ENCODE data around the gene ABTB1. TPM values are rescaled to one million over a fixed set of nuclear protein-coding genes. Genes with fewer than 3 reads are reported as not detected.

Gene ABTB1
- polyA plus RNA-seq, 1 of the 3 experiments (the other 2 are of a cell fraction): 30.8 TPM

DNA sequence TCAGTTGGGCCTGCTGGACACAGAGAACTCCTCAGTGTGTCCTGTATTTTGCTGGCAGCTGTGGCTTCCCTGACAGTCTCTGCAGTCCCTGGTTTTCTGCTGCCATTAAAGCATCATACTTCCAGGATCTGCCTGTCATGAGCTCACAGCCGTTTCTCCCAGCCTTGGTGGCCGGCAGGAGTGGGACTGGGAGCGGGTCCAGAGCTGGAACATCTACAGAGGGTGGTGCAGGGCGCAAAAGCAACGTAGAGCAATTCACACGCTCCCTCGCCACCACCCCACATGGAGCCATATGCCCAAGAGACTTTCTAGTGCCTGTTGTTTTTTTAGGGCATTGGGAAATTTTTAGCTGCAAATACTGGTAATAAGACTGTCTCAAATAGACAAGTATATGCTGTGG, 33.6 kb downstream of the ABTB1 start:
- Histone ChIP-seq H3K9me2 (no peaks in the 10 kb centered on the region), H3K9me3 (no peaks in the 10 kb centered on the region), H3K36me3 (replicated peaks in 1 of 2; ENCODE audit: control insufficient read depth in 1 of 2, insufficient read depth in 2 of 2, low read length in 1 of 2) (no peaks in the 10 kb centered on the region), H3K4me1 (ENCODE audit: control insufficient read depth in 1 of 2, insufficient read depth in 2 of 2, low read depth in 1 of 2, low read length in 1 of 2) (peaks cover 0 to 38% of the 10 kb centered on the region in 2 experiments; a peak in 1 of 4 replicates), H3K4me2 (no peak overlapping the region), H3K27ac (ENCODE audit: low read depth in 2 of 2, low read length in 1 of 2) (peak overlapping the region in 1 of 2 experiments; percentile 60; a peak in 1 of 4 replicates), H3F3A (replicated peaks; ENCODE audit: insufficient read depth) (no peaks in the 10 kb centered on the region), H3K4me3 (ENCODE audit: low read depth in 2 of 2, low read length in 1 of 2) (no peak overlapping the region), H3K9ac (no peak overlapping the region), H3K27me3 (ENCODE audit: insufficient read depth) (no peaks in the 10 kb centered on the region), H2AFZ (ENCODE audit: low read depth) (no peak overlapping the region), H3K79me2 (ENCODE audit: insufficient read depth) (no peaks in the 10 kb centered on the region), H4K20me1 (ENCODE audit: insufficient read depth) (no peaks in the 10 kb centered on the region)
- TF ChIP-seq SMC3 (IDR thresholded peaks at IDR 0.05; ENCODE audit: low read depth, low read length) (no peak), RCOR1 (IDR thresholded peaks at IDR 0.05; ENCODE audit: low read length) (no peak), TAF1 (IDR thresholded peaks at IDR 0.05; ENCODE audit: borderline replicate concordance, low read depth, low read length) (no peak), POLR2AphosphoS5 (IDR thresholded peaks at IDR 0.05; ENCODE audit: low read depth, low read length) (no peak), YY1 (IDR thresholded peaks at IDR 0.05; ENCODE audit: low read depth) (no peak), TEAD4 (IDR thresholded peaks at IDR 0.05; ENCODE audit: borderline replicate concordance, insufficient read depth) (no peak)
- TF ChIP-seq, protein P1, sequence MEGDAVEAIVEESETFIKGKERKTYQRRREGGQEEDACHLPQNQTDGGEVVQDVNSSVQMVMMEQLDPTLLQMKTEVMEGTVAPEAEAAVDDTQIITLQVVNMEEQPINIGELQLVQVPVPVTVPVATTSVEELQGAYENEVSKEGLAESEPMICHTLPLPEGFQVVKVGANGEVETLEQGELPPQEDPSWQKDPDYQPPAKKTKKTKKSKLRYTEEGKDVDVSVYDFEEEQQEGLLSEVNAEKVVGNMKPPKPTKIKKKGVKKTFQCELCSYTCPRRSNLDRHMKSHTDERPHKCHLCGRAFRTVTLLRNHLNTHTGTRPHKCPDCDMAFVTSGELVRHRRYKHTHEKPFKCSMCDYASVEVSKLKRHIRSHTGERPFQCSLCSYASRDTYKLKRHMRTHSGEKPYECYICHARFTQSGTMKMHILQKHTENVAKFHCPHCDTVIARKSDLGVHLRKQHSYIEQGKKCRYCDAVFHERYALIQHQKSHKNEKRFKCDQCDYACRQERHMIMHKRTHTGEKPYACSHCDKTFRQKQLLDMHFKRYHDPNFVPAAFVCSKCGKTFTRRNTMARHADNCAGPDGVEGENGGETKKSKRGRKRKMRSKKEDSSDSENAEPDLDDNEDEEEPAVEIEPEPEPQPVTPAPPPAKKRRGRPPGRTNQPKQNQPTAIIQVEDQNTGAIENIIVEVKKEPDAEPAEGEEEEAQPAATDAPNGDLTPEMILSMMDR (IDR thresholded peaks at IDR 0.05): no peak
- CTCF ChIA-PET: interaction anchor here (0.7 to 2.0 kb wide), 5 partner anchors 7 to 16 kb away, joined by 3 to 6 read pairs (median 3); no protein-coding TSS in a partner anchor
- DNase-seq: no peak
- POLR2A ChIA-PET: interaction anchor here (0.9 kb wide), 1 partner anchor 9 kb away, joined by 3 read pairs; no protein-coding TSS in a partner anchor
- WGBS (ENCODE audit: low lambda C conversion rate): 78% methylated on average over 7 of the region's 7 CpGs

DNA sequence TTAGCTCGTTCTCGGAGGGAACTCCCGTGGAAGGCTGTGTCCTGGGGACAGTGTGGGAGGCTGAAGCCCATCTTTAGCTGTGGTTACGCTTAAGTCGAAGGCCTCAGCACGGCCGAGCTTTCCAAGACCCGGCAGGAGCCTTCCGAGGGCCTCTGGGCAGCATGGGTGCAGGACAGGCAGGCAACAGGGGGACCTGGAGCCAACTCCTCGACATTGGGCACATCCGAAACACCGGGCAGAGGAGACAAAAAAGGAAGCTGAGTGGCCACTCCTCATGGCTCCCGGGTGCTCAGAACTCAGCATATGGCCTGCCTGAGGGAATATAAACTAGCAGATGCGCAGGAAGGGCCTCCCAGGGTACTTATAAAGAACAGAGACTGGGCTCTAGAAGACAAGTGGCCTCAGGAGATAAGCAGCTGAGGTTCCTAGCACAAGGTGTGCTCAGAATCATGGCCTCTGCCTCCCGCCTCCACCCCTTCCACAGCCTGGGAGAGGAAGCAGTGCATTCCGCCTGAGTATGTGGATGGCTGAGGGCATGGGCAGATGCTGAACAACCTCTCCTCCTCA, 34.1 kb downstream of the ABTB1 start:
- Histone ChIP-seq H3K9me2 (no peaks in the 10 kb centered on the region), H3K36me3 (replicated peaks in 1 of 2; ENCODE audit: control insufficient read depth in 1 of 2, insufficient read depth in 2 of 2, low read length in 1 of 2) (no peaks in the 10 kb centered on the region), H3K9me3 (no peaks in the 10 kb centered on the region), H3K4me3 (ENCODE audit: low read depth in 2 of 2, low read length in 1 of 2) (no peak overlapping the region), H3F3A (replicated peaks; ENCODE audit: insufficient read depth) (no peaks in the 10 kb centered on the region), H2AFZ (ENCODE audit: low read depth) (no peak overlapping the region), H3K4me2 (no peak overlapping the region), H3K4me1 (ENCODE audit: control insufficient read depth in 1 of 2, insufficient read depth in 2 of 2, low read depth in 1 of 2, low read length in 1 of 2) (peaks cover 0 to 37% of the 10 kb centered on the region in 2 experiments; a peak in 1 of 4 replicates), H3K27ac (ENCODE audit: low read depth in 2 of 2, low read length in 1 of 2) (peak overlapping the region in 1 of 2 experiments; percentile 60; a peak in 1 of 4 replicates), H4K20me1 (ENCODE audit: insufficient read depth) (no peaks in the 10 kb centered on the region), H3K27me3 (ENCODE audit: insufficient read depth) (no peaks in the 10 kb centered on the region), H3K9ac (no peak overlapping the region), H3K79me2 (ENCODE audit: insufficient read depth) (no peaks in the 10 kb centered on the region)
- TF ChIP-seq CHD2 (IDR thresholded peaks at IDR 0.05; ENCODE audit: low read length, partially characterized antibody) (no peak), MEF2A (IDR thresholded peaks at IDR 0.05; ENCODE audit: borderline replicate concordance, low read depth) (no peak)
- 81% methylated on average over 16 of the region's 16 CpGs for WGBS (ENCODE audit: low lambda C conversion rate)
- CTCF ChIA-PET: interaction anchor here (0.7 to 2.0 kb wide), 6 partner anchors 8 to 55 kb away, joined by 3 to 6 read pairs (median 3); no protein-coding TSS in a partner anchor
- DNase-seq: no peak
- POLR2A ChIA-PET: interaction anchor here (0.8 to 0.9 kb wide), 2 partner anchors 10 kb away, joined by 3 read pairs; no protein-coding TSS in a partner anchor
